OCI-LY7 (cell line): ENCODE data around the gene MOK. TPM values are rescaled to one million over a fixed set of nuclear protein-coding genes. Genes with fewer than 3 reads are reported as not detected.
"Not testable (repeated sequence)": the region's sequence is repeated elsewhere in the genome, so short reads cannot be mapped to it uniquely, and the experiment has no call there.

Experiments
- BruUV-seq: library from RNA; stranded (reverse); fragments of 400-500 nt; replicated peaks from 2 replicates; lab custom pipeline; 2021; lab: Mats Ljungman, UMichigan
- CTCF ChIA-PET: fragments of 300-600 bp; sonication (Branson Sonifier 250); formaldehyde crosslinking; loops from one replicate; lab custom pipeline; 2022; ENCODE audit warnings: antibody characterized with exemption; ENCODE audit not compliant: unreplicated experiment; lab: Charles Lee
- POLR2A ChIA-PET: fragments of 300-600 bp; sonication (Branson Sonifier 250); formaldehyde crosslinking; loops from one replicate; lab custom pipeline; 2022; ENCODE audit warnings: antibody characterized with exemption; lab: Charles Lee
- DNase-seq: peaks from one replicate; pipeline ENCODE4 v3.0.0-alpha.2; 2015; ENCODE audit warnings: low spot score
- H2AFZ ChIP-seq: fragments of 200-600 bp; sonication (generic), shearing (Covaris generic); 2 replicates; pipeline ENCODE4 v1.6.1; 2014; ENCODE audit warnings: mild to moderate bottlenecking, antibody characterized with exemption, low read length, moderate library complexity
- H3K27ac ChIP-seq: fragments of 200-600 bp; sonication (generic); 2 replicates; pipeline ENCODE4 v1.5.1; 2014; ENCODE audit warnings: mixed run types, low read depth, mild to moderate bottlenecking, moderate library complexity, low read length, inconsistent platforms; ENCODE audit not compliant: poor library complexity, severe bottlenecking
- H3K36me3 ChIP-seq: fragments of 200-600 bp; sonication (generic); 2 replicates; pipeline ENCODE4 v1.6.1; 2014; ENCODE audit warnings: mild to moderate bottlenecking, antibody characterized with exemption, low read length, moderate library complexity, mixed read lengths; ENCODE audit not compliant: insufficient read depth
- H3K4me1 ChIP-seq: fragments of 200-600 bp; sonication (generic); 2 replicates; pipeline ENCODE4 v1.5.1; 2014; ENCODE audit warnings: mild to moderate bottlenecking, low read length; ENCODE audit not compliant: insufficient read depth, poor library complexity, severe bottlenecking
- H3K4me2 ChIP-seq: fragments of 200-600 bp; sonication (generic); 2 replicates; pipeline ENCODE4 v1.6.1; 2014; ENCODE audit warnings: mild to moderate bottlenecking, low read length
- H3K4me3 ChIP-seq: fragments of 200-600 bp; sonication (generic); 2 replicates; pipeline ENCODE4 v1.5.1; 2014; ENCODE audit warnings: mild to moderate bottlenecking, low read depth, low read length; ENCODE audit not compliant: poor library complexity, severe bottlenecking
- H3K79me2 ChIP-seq: fragments of 200-600 bp; sonication (generic); 2 replicates; pipeline ENCODE4 v1.6.1; 2016; ENCODE audit warnings: low read depth, mild to moderate bottlenecking, low read length, moderate library complexity, mixed read lengths; ENCODE audit not compliant: insufficient read depth
- H3K9me2 ChIP-seq: fragments of 200-600 bp; sonication (generic); 2 replicates; pipeline ENCODE4 v1.6.1; 2016; ENCODE audit warnings: mild to moderate bottlenecking, low read length, mixed read lengths; ENCODE audit not compliant: insufficient read depth
- H3K9me3 ChIP-seq: fragments of 200-600 bp; sonication (generic); 2 replicates; pipeline ENCODE4 v1.6.1; 2014; ENCODE audit warnings: mild to moderate bottlenecking, mixed run types, low read length, mixed read lengths
- H4K20me1 ChIP-seq: fragments of 200-600 bp; sonication (generic); 2 replicates; pipeline ENCODE4 v1.6.1; 2014; ENCODE audit warnings: mild to moderate bottlenecking, antibody characterized with exemption, low read length, moderate library complexity, mixed read lengths; ENCODE audit not compliant: insufficient read depth
- EZH2phosphoT487 ChIP-seq: fragments of 200-600 bp; sonication (generic); IDR thresholded peaks from 2 replicates; pipeline ENCODE4 v1.6.1; 2018; ENCODE audit warnings: low read depth, borderline replicate concordance, mild to moderate bottlenecking, mixed run types, antibody characterized with exemption, low read length, moderate library complexity, mixed read lengths
- intact Hi-C: fragments of 100-400 bp; cut with micrococcal nuclease; formaldehyde crosslinking; loops from one replicate; pipeline ENCODE4 v1.10.0; 2022; ENCODE audit not compliant: unreplicated experiment
- total RNA-seq, 2 experiments: library from RNA; depleted of rRNA in 1 of 2; stranded (reverse); fragments of >200 nt in 1 of 2; shearing (Covaris generic) in 1 of 2; gene quantifications; 2 replicates each; pipeline ENCODE4 v1.2.3, GENCODE V29; 2014 to 2022
- TF ChIP-seq, protein P1 (sequence below): fragments of 200-600 bp; sonication (generic); conservative IDR thresholded peaks from 2 replicates; pipeline ENCODE4 v1.5.1; 2014; ENCODE audit warnings: mild to moderate bottlenecking, antibody characterized with exemption, low read length, moderate library complexity, mixed read lengths

The MOK gene
- total RNA-seq, 2 experiments from 2014 or later, result 2.2 to 4.0 TPM

DNA sequence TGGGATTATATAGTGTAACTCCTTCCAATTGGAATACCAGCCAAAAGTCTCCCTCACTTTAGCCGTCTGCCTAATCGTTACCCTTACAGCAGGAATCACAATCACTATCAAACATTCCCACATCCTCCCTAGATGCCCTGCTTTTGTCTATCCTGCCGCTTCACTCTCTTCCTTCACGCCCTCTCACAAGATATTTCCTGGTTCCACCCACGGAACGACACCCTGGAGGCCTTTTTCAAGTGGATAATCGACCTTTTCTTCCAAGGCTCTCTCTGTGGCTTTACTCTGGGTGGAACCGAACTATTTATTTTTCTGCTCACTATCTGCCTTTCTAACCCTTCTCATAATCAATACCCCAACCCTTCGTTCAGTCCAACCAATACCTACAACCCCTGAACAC is 58.9 kb downstream of the MOK start:
- no peaks in the 10 kb centered on the region for H3K36me3 ChIP-seq
- no TSS peak for BruUV-seq
- CTCF ChIA-PET, result no interaction called here

DNA sequence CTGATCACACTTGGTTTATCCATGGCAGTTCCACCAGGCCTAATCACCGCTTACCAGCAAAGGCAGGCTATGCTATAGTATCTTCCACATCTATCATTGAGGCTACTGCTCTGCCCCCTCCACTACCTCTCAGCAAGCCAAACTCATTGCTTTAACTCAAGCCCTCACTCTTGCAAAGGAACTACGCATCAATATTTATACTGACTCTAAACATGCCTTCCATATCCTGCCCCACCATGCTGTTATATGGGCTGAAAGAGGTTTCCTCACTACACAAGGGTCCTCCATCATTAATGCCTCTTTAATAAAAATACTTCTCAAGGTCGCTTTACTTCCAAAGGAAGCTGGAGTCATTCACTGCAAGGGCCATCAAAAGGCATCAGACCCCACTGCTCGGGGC is 61.2 kb downstream of the MOK start:
- H3K79me2 ChIP-seq, H3K4me3 ChIP-seq, H3K4me2 ChIP-seq, H3K9me2 ChIP-seq, DNase-seq, POLR2A ChIA-PET, H4K20me1 ChIP-seq, H3K36me3 ChIP-seq, H3K9me3 ChIP-seq, BruUV-seq, CTCF ChIA-PET, H3K4me1 ChIP-seq, H3K27ac ChIP-seq, H2AFZ ChIP-seq, intact Hi-C loops: not testable (repeated sequence)

More for the DNA sequence above, 58.9 kb downstream of the MOK start:
- H3K9me3 ChIP-seq, result no peaks in the 10 kb centered on the region
- H4K20me1 ChIP-seq, result no peaks in the 10 kb centered on the region
- POLR2A ChIA-PET, result no interaction called here
- intact Hi-C loops, result no loop called here
- H3K4me3 ChIP-seq, result no peak overlapping the region
- H2AFZ ChIP-seq, result no peak overlapping the region
- no peak for TF ChIP-seq EZH2phosphoT487
- TF ChIP-seq, protein P1, sequence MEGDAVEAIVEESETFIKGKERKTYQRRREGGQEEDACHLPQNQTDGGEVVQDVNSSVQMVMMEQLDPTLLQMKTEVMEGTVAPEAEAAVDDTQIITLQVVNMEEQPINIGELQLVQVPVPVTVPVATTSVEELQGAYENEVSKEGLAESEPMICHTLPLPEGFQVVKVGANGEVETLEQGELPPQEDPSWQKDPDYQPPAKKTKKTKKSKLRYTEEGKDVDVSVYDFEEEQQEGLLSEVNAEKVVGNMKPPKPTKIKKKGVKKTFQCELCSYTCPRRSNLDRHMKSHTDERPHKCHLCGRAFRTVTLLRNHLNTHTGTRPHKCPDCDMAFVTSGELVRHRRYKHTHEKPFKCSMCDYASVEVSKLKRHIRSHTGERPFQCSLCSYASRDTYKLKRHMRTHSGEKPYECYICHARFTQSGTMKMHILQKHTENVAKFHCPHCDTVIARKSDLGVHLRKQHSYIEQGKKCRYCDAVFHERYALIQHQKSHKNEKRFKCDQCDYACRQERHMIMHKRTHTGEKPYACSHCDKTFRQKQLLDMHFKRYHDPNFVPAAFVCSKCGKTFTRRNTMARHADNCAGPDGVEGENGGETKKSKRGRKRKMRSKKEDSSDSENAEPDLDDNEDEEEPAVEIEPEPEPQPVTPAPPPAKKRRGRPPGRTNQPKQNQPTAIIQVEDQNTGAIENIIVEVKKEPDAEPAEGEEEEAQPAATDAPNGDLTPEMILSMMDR, result no peak
- H3K4me1 ChIP-seq, result no peaks in the 10 kb centered on the region
- no peaks in the 10 kb centered on the region for H3K79me2 ChIP-seq
- no peak overlapping the region for H3K27ac ChIP-seq
- no peak for DNase-seq
- H3K9me2 ChIP-seq, result no peaks in the 10 kb centered on the region
- H3K4me2 ChIP-seq, result no peak overlapping the region

- no peak for DNase-seq
- ChIA-PET CTCF (no interaction called here), POLR2A (no interaction called here)
- Histone ChIP-seq H3K36me3 (no peaks in the 10 kb centered on the region), H3K27ac (no peak overlapping the region), H2AFZ (no peak overlapping the region), H4K20me1 (no peaks in the 10 kb centered on the region), H3K79me2 (no peaks in the 10 kb centered on the region), H3K4me2 (no peak overlapping the region), H3K9me3 (no peaks in the 10 kb centered on the region), H3K4me1 (no peaks in the 10 kb centered on the region), H3K4me3 (no peak overlapping the region), H3K9me2 (no peaks in the 10 kb centered on the region)
- TF ChIP-seq EZH2phosphoT487, result no peak
- TF ChIP-seq, protein P1, result no peak
- intact Hi-C loops, result no loop called here
- no TSS peak for BruUV-seq
Observed at GRCh38 chr14:102241147-102241546, 63.8 kb downstream of the MOK start.

- H3K36me3 ChIP-seq, result not testable (repeated sequence)
Observed at GRCh38 chr14:102240481-102240880, 64.5 kb downstream of the MOK start.

More at GRCh38 chr14:102240481-102240880, 64.5 kb downstream of the MOK start:
- H4K20me1 ChIP-seq, DNase-seq, H3K79me2 ChIP-seq, intact Hi-C loops, H3K4me3 ChIP-seq, CTCF ChIA-PET, H3K4me2 ChIP-seq, H3K9me2 ChIP-seq, POLR2A ChIA-PET, H3K27ac ChIP-seq, BruUV-seq, H3K9me3 ChIP-seq, H3K4me1 ChIP-seq, H2AFZ ChIP-seq: not testable (repeated sequence)
